Activated CD4-positive, alpha-beta T cell treated with anti-CD3 and anti-CD28 coated beads, Interleukin-2, amount 50 U/mL, for 48 hours (primary cell): ENCODE results near the gene CARD9.
"Not testable (repeated sequence)": the region's sequence is repeated elsewhere in the genome, so short reads cannot be mapped to it uniquely, and the experiment has no call there.

Experiments
- DNase-seq, 2 experiments: peaks; one replicate each; pipeline ENCODE4 v3.0.0-alpha.2; 2020

The CARD9 gene

DNA sequence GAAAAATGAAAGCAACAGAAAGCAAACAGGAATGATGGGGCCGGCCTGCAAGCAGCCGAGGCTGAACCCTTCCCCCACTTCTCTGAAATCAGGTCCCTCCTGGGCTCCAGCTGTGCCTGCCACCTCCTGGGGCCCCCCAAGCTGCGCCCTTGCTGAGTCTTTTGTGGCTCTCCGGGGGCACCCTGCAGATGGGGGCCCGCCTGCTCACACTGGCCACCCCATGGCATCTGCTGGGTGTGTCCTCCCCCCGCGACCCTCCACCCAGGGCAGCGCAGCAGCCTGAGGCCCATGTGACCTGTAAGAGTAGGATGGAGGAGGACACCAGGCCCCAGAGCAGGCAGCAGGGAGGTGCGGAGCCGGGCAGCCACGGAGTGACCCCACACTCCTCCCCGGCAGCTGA, 40.4 kb downstream of the CARD9 start:
- DNase-seq = no peak

DNA sequence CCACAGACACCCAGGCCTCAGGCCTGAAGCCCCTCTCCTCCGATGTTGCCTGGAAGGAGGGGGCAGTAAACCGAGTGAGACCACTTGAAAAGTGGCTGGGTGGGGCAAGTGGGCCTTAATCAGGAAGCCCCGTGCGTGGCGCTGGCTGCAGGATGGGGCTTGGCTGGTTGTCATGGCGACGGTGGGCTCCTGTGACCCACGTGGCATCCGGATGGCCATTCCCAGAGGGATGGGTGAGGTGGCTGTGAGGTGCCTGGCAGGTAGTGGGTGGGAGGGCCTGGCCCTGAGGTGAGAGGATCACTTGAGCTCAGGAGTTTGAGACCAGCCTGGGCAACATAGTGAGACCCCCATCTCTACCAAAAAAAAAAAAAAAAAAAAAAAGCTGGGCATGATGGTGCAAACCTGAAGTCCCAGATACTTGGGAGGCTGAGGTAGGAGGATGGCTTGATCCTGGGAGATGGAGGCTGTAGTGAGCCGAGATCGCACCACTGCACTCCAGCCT, 40.9 kb downstream of the CARD9 start:
- DNase-seq = no peak

DNA sequence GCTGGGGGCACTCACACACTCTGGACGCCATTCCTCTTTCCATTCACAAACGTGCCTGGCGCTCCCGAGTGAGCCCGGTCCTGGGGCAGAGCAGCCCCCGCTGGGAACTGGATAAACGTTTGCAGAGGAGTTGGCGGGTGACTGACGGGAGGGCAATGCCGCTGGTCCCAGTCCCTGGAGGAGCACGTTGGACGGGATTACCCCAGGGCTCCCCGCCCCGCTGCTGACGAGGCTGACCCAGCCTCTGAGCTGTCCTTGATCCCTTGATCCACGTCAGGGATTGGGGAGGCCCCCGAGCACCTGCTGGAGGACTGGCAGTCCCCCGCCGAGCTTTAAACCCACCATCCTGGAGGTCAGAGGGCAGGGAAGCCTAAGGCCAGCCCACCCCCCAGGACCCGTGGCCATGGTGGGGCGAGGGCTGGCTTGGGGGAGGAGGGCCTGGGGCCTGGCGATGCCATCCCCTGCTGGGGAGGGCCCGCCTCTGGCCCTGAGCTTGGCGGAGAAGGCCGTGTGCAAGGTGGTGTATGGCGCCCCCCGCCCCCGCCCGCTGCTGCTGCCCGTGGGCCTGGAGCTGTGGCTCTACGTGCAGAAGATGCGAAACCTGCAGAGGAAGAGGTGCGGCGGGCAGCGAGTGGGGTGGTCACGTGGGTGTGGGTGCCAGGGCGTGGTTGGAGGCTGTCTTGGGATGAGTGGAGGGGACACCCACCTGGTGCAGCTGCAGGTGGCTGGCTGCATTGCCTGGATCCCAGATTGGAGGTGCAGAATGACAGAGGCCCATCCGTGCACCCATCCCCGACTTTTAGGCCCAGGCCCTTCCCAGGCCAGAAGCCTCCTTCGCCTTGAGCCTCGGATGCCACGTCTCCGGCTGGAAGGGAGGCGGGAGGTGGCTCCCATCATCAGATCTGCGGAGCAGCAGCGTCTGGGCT, 41.6 kb downstream of the CARD9 start:
- DNase-seq = no peak

DNA sequence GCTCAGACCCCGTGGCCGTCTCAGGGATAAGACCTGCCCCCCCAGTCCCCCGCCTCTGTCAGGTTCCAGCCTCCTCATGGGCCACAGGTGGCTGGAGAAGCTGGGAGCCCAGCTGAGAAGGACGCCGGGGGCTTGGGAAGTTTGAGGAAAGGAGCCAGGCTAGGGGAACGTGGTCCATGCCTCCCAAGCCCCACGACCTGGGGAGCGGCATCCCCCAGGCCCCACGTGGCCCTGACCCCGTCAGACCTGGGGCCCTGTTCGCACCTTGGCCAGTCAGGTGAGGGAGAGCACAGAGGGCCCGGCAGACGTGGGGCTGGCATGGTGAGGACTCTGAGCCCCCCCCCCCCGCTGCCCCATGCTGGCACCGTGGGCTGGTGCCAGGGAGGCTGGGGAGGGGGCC, 42.4 kb downstream of the CARD9 start:
- DNase-seq = no peak

DNA sequence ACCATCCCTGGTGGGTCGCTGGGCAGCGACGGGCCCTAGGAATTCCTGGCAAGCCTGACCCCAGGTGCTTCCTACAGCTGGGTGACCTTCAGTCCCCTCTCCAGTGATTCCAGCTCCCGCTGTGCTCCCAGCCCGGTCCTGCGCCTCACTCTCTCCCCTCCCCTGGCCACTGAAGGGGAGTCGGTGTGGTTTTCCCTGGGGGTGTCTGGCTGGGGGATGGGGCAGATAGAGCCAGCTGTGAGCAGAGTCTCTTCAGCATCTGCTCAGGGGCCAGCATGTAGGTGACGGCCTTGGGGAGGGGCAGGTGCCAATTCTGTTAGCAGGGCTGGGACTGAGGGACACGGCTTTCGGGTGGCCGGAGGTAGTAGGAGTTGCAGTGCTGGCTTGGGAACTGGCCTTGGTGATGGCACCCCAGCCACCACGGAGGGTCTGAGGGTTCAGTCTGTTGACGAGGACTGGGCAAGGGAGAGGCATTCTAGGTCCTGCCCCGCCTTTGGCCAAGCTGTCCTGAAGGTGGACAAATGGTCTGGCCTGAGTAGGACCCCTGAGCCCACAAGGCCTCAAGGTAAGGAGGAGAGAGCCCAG, 43.0 kb downstream of the CARD9 start:
- no peak for DNase-seq

DNA sequence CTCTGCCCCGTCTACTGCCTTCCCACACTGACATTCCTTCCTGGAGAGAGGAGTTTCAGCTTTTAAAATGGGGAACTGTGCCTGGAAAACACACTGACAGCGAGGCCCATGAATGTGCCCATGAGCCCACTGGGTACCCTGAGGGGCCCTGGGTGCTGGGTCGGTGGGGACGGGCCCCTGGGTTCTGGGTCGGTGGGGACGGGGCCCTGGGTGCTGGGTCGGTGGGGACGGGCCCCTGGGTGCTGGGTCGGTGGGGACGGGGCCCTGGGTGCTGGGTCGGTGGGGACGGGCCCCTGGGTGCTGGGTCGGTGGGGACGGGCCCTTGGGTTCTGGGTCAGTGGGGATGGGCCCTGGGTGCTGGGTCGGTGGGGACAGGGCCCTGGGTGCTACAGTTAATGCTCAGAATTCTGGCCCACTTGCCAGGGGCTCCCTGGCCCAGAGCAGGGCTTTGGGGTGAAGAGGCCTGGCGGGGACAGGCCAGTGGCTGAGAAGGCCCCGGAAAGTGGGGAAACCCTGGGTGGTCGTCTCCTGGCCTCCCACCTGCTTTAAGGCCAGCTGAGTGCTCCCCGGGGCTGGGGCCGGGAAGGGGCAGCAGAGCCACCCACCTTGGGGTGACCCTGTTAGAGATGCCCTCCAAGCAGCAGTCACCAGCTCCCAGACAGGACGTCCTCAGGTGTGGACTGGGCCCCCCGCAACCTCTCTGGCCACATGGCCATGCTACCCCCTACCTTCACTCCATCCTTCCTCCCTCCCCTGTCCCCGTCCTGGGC, 43.6 kb downstream of the CARD9 start:
- no peak for DNase-seq

DNA sequence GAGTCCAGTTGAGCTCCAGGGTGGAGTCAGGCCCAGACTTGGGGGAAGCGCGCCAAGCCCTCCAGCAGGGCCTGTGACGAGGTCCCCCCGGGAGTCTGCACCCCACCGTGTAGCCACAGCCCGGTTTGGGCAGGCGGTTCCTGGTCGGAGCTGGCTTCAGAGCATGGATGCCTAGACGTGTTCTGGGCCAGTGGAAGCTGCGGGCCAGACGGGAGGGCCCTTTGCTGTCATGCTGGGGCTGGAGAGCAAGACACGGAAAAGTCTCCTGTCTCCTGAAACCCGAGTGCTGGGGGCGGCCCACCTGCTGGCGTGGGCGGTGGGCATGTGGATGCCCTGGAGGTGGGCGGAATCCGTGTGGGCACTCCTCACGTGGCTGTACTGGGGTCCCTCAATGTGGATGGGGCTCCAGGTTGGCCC, 44.2 kb downstream of the CARD9 start:
- DNase-seq = no peak

DNA sequence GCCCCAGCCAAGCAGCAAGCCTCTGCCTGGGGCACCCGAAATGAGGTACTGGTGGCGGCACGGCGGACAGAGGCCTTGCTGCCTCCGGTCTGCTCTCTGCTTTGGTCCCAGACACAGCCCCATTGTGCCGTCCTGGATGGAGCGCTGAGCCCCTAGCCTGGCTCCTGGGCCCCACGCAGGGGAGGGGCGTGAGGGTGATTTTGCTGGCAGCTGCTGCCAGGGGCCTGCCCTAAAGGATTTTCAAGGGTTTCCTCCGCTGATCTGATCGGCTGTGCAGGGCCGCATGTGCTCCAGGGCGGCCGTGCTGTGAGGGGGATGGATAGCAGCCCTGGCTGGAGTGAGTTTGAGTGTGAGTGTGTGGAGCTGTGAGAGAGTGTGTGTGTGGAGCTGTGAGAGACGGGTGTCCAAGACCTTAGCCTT, 44.8 kb downstream of the CARD9 start:
- no peak for DNase-seq

DNA sequence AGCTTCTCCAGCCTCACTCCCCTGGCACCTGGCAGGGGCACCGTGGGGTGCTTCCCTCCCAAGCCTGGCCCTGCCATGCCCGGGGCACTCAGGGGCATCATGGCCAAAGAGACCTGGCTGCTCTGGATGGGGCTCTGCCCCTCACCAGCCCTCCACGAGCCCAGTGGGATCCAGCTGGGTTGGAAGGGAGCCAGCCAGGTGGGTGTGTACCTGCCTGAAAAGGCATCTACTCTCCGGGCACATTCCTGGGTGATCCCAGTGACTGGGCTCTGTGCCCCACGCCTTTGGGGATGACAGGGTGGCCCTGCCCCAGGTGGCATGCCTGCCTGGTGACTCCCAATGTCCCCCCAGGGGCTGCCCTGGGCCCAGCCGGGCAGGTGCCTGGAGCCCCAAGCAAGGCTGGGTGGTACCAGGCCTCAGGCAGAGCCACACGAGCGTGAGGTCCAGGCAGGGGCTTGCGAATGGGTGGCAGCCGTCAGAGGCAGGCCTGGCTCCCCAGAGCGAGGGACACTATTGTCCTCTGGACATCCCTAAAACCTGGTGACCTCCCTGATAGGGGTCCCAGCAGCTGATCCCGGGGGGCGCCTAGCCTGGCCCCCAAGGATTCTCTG, 45.4 kb downstream of the CARD9 start:
- peak in 1 of 2 experiments; percentile 17 for DNase-seq

DNA sequence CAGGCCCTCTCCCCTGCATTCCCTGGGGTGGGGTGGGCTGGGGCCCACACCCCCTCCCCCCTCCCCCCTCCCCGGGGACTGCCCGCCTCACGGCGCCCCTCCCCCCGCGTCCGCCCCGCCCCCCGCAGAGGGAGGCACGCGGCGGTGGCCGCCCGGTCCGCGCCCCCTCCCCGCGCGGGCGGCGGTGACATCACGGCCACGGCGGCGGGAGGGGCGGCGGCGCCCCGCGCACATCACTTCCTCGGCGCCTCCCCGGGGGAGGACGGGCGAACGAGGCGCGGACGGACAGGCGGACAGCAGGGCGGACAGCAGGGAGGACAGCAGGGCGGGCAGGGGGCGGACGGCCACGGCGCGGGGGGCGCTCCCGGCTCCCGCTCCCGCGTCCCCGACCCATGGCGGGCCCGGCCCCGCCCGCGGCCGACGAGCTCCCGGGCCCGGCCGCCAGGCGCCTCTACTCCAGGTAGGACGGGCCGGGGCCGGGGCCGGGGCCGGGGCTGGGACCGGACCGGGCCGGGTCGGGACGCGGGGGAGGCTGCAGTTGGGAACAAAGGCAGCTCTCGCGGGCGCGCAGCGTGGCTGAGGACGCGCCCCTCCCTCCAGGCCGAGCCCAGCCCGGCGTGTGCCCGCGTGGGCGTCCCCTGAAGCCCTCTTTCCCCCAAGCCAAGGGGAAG, 46.0 kb downstream of the CARD9 start, which contains the start of gene GPSM1:
Gene GPSM1, plus strand, starts transcription at position 236 of the 671 bp plus-strand sequence. Its CDS starts 157 bp downstream, at position 393.
- DNase-seq = peak; percentile 42 to 45

DNA sequence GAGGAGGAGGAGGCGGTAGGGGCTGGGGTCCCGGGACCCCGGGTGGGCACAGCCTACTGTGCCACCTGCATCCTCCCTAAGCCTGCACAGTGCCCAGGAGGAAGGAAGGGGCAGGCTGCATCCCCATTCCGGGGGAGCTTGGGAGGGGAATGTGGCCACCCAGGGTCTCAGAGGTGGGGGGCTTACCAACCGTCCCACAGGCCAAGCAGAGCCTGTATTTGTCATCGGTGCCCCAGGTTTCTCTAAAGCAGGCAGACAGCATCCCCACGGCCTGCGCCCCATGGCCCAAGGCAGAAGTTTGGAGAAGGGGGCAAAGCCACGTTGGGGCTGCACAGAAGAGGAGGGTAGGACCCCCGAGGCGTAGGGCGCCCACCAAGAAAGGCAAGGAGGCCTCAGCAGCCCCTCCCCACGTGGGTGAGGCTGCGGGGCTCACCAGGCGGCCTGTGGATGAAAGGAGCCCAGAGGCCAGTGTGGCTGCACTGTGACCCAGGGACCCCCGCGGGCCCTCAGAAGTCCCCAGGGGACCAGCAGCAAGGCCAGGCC, 46.6 kb downstream of the CARD9 start:
- DNase-seq = no peak

DNA sequence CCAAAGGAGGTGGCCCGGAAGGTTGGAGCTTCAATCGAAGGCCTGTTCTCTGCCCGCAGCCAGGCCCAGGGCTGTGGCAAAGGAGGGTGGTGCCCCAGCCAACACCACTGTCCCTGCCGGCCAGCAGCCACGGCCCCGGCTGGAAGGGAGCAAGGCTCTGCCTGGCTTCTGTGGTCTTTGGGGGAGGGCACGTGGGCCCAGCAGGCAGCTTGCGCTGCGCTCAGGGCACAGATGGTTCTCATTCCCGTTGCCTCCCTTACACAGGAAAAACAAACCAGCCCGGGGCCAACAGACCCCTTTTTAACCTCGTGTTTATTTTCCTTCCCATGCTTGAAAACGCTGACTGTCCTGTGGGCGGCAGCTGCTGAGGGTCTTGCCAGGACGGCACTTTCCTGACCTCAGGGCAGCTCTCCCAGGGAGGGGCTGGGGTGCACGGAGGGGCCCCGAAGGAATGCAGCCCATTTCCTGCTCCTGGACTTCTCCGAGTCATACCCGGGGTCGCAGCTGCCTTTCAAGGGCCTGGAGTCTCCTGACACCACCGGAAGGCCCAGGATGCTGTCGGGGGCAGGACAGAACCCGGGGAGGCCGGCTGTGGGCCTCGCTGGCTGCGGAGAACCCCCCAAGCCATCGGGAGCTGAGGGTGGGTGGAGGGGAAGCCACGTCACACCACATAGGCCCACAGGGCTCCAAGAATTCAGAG, 47.3 kb downstream of the CARD9 start:
- DNase-seq = no peak

DNA sequence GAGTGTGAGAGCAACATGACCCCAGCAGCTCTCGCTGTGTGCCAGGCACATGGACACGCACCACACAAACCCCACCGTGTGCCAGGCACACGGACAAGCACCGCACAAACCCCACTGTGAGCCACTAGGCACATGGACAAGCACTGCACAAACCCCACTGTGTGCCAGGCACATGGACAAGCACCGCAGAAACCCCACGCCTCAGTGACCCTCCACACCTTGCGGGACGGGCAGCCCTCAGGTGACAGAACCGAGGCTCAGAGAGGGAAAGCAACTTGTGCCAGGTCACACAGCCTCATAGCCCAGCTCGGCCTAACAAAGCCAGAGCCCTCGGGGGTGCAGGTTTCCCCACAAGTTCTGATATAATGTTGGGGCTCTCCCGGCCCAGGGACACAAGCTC, 48.1 kb downstream of the CARD9 start:
- no peak for DNase-seq

DNA sequence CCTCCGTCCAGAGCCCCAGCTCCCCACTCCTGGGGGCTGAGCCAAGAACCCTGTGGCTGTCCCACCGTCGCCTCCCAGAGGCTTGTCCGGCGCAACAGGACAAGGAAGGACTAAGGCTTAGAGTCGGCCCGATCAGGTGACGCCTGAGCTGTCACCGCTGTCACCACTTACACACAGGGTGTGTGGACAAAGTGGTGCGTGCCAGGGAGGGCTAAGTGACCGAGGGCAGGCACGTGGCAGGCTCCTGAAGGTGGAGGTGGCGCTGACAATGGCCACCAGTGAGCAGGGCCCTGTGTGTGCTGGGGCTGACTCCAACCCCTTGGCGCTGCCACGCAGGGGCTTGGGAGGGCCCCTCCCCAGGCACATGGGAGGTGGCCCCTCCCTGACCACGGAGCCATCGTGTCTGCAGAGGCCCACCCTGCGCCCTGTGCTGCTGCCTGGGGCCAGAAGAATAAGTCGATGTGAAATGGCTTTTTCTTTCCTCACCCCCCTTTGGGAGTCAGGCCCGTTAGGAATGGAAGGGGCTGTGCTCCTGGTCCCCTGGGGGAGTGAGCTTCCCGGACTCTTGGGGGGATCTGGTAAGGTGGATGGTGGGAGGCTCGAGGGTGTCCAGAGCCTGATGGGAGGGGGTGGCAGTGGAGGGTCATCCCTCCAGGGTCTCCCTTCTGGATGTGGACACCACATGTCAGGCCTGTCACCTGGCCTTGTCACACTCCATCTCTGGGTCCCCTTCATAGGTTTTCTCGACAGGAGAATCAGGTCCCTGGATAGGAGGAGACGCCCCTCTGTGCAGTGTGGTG, 48.8 kb downstream of the CARD9 start:
- no peak for DNase-seq

DNA sequence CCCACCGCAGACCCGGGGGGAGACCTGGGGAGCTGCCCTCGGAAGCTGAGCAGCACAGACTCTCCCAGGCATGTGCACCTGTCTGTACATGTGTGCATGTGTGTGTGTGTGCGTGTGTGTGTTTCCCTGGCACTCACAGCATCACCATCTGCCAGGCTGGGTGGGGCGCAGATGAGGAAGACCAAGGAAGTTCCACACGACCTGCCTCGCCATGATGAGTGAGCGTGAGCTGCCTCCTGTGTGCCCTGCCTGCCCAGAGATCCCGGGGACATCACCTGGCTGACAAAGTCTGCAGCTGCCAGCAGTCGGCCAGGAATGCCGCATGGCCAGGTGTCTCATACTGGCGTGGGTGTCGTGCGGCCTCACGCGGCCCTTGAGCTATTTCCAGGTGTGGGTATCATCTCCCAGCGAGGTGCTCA, 50.1 kb downstream of the CARD9 start:
- DNase-seq = no peak

DNA sequence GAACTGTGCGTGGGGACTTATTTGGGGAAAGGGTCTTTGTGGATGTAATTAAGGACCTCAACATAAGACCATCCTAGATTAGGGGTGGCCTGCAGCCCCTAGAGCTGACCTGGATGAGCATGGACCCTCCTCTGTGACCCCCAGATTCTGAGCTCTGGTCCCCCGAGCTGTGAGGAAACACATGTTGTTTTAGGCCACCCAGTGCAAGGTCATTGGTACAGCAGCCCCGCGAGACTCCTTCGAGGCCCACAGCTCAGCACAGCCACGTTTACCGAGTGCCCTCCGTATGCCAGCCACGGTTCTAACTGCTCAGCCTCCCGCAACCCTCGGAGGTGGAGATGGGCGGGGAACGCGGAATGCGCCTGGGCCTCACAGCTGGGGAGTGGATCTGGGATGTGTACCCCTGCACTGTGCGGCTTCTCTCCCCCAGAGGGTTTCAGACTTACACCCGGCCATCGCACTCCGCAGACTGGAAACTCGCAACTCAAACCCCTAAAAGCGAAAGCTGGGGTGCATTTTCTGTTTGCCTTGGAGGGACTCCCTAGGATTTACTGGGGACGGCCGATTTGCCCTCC, 50.6 kb downstream of the CARD9 start:
- DNase-seq = no peak

DNA sequence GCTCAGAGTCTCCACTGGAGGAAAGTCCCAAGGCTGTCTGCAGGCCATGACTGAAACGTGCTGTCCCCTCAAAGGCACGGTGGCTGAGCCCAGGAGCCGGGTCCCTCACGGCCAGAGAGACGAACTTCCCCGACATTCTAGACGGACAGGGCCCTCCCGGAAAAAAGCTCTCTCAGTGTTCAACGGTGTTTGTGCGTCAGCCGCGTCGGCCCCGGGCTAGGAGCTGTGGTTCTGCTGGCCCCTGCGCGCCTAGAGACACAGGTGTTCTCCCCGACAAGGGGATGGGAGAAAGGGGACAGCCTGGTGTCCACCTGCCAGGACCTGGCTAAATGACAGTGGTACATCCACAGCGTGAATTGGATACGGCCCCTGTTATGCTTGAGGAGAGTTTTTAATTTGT, 51.9 kb downstream of the CARD9 start:
- DNase-seq = no peak

DNA sequence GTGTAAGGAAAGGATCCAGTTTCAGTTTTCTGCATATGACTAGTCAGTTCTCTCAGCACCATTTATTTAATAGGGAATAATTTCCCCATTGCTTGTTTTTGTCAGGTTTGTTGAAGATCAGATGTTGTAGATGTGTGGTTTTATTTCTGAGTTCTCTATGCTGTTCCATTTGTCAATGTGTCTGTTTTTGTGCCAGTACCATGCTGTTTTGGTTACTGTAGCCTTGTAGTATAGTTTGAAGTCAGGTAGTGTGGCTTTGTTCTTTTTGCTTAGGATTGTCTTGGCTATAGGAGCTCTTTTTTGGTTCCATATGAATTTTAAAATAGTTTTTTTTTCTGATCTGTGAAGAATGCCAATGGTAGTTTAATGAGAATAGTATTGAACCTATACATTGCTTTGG, 52.5 kb downstream of the CARD9 start:
- DNase-seq = not testable (repeated sequence)

DNA sequence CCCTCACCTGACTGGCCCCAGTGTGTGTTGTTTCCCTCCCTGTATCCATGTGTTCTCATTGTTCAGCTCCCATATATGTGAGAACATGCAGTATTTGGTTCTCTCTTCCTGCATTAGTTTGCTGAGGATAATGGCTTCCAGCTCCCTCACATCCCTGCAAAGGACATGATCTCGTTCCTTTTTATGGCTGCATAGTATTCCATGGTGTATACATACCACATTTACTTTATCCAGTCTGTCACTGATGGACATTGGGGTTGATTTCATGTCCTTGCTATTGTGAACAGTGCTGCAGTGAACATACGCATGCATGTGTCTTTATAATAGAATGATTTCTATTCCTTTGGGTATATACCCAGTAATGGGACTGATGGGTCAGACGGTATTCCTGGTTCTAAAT, 53.5 kb downstream of the CARD9 start:
- not testable (repeated sequence) for DNase-seq

DNA sequence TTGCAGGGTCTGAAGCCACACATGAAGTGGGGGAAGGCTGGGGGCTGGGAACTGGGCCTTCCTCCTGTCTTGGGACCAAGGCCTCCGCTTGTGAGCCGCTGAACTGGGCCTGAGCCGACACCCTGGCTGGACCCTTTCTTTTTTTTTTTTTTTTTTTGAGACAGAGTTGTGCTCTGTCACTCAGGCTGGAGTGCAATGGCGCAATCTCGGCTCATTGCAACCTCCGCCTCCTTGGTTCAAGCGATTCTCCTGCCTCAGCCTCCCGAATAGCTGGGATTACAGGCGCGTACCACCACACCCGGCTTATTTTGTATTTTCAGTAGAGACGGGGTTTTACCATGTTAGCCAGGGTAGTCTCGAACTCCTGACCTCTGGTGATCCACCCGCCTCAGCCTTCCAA, 54.2 kb downstream of the CARD9 start:
- DNase-seq = not testable (repeated sequence)
